CD4-positive, alpha-beta T cell (primary cell): ENCODE measurements around the gene ARHGEF17. TPM values are rescaled to one million over a fixed set of nuclear protein-coding genes. Genes with fewer than 3 reads are reported as not detected.
A peak's percentile ranks its signal among the peaks of the same experiment; 100 is the strongest.

Experiments used
- ATAC-seq: fragments of 200-7000 bp; cut with Tn5 transposase; one replicate; pipeline ENCODE4 v1.10.0; 2022; ENCODE audit warnings: mild to moderate bottlenecking; ENCODE audit not compliant: poor library complexity
- CTCF ChIA-PET: fragments of 350-600 bp; sonication (Branson Sonifier 250); formaldehyde crosslinking; loops from one replicate; lab custom pipeline; 2021; ENCODE audit warnings: antibody characterized with exemption, inconsistent platforms; lab: Charles Lee
- POLR2A ChIA-PET: fragments of 350-600 bp; sonication (Branson Sonifier 250); formaldehyde crosslinking; loops from one replicate; lab custom pipeline; 2021; ENCODE audit warnings: antibody characterized with exemption, inconsistent platforms; lab: Charles Lee
- DNase-seq, 14 experiments: peaks; one replicate each; pipeline ENCODE4 v3.0.0-alpha.2; 2013 to 2020; ENCODE audit warnings: mixed read lengths in 2 of 14
- H3K27ac ChIP-seq, 2 donors: one replicate each; pipeline versions ENCODE4 v1.5.1 to v1.7.0; 2013; ENCODE audit warnings: low read length in 2 of 2, low read depth in 1 of 2, mild to moderate bottlenecking in 1 of 2
- H3K27me3 ChIP-seq, 2 experiments: 1 replicate in 1 of 2; 2 replicates in 1 of 2; pipeline versions ENCODE4 v1.6.1 to v1.7.0; 2013; ENCODE audit warnings: low read length in 2 of 2, control low read depth in 1 of 2, mild to moderate bottlenecking in 1 of 2, moderate library complexity in 1 of 2; ENCODE audit not compliant: insufficient read depth in 2 of 2, control insufficient read depth in 1 of 2
- H3K36me3 ChIP-seq: one replicate; pipeline ENCODE4 v1.6.1; 2013; ENCODE audit warnings: low read length, control low read depth; ENCODE audit not compliant: insufficient read depth
- H3K4me1 ChIP-seq: one replicate; pipeline ENCODE4 v1.6.1; 2013; ENCODE audit warnings: low read length, control low read depth; ENCODE audit not compliant: insufficient read depth
- H3K4me3 ChIP-seq: one replicate; pipeline ENCODE4 v1.5.1; 2013; ENCODE audit warnings: mild to moderate bottlenecking, low read length, moderate library complexity
- H3K9me3 ChIP-seq, 2 experiments: 1 replicate in 1 of 2; 2 replicates in 1 of 2; pipeline versions ENCODE4 v1.6.1 to v1.7.0; 2013; ENCODE audit warnings: low read length in 2 of 2, mild to moderate bottlenecking in 2 of 2, control low read depth in 1 of 2, moderate library complexity in 1 of 2; ENCODE audit not compliant: control insufficient read depth in 1 of 2, insufficient read depth in 1 of 2
- H3K27ac Mint-ChIP-seq: one replicate; pipeline ENCODE4 v1.8.0; 2020; ENCODE audit warnings: mixed read lengths
- H3K27me3 Mint-ChIP-seq: one replicate; pipeline ENCODE4 v1.8.0; 2021; ENCODE audit warnings: mixed read lengths
- H3K36me3 Mint-ChIP-seq: one replicate; pipeline ENCODE4 v1.8.0; 2021; ENCODE audit warnings: low read depth, mixed read lengths
- H3K4me1 Mint-ChIP-seq: one replicate; pipeline ENCODE4 v1.8.0; 2021; ENCODE audit warnings: low read depth, mixed read lengths
- H3K4me3 Mint-ChIP-seq: one replicate; pipeline ENCODE4 v1.8.0; 2020; ENCODE audit warnings: mild to moderate bottlenecking, mixed read lengths
- H3K9me3 Mint-ChIP-seq: one replicate; pipeline ENCODE4 v1.8.0; 2020; ENCODE audit warnings: mixed read lengths
- intact Hi-C, 2 experiments: fragments of 100-400 bp; cut with DNase I in 1 of 2; cut with micrococcal nuclease in 1 of 2; formaldehyde crosslinking; loops; one replicate each; pipeline versions ENCODE4 v1.15.1 to v1.9.0; 2023 to 2025; cut with DNase I, micrococcal nuclease
- total RNA-seq, 174 experiments: library from RNA in 2 of 174; stranded (reverse) in 2 of 174; gene quantifications; one replicate each; pipeline ENCODE4 v1.2.3 and lab custom pipeline; 2021 to 2026
- TF ChIP-seq, protein P1 (sequence below): fragments of 200-600 bp; IDR thresholded peaks from one replicate; pipeline ENCODE4 v1.8.0; 2022; ENCODE audit warnings: antibody characterized with exemption, mild to moderate bottlenecking

ARHGEF17 gene
- total RNA-seq, 2 experiments from 2014 or later, result not detected

DNA sequence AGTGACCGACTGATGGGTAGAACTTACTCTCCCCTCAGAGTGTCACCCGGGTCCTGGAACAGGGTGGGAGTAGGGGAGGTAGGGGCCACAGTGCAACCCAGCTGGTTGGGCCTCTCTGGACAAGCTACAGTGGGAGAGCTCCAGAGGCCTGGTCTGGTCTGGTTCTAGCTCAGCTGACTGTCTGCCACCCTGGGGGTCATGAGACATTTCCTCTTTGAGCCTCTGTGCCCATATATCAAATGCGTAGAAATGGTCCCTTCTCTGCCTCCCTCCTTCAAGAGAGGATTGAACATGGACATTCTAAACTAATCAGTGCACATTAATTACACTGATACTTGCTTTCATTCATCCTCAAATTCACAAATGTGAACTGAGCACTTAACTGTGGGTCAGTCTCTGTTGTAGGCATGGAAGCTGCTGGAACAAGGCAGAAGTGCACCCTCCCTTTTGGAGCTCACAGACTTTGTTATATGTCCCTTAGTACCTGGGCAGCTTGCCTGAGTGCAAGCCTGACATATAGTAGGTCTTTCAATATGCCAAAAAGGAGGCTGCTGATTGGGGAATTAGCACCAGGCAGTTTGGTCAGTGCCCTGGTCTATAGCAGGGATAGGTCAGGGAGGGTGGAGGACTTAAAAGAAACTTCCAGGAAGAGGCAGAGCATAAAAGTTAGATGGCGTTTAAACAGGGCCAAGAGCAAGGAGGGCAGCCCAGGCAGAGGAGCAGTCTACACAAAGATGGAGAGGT, 25.7 kb downstream of the ARHGEF17 start:
- H3K27me3 ChIP-seq, result no peaks in the 10 kb centered on the region
- no peak overlapping the region for H3K27ac ChIP-seq
- Mint-ChIP-seq H3K4me1 (no peaks in the 10 kb centered on the region), H3K27me3 (no peaks in the 10 kb centered on the region), H3K27ac (no peak overlapping the region), H3K9me3 (no peaks in the 10 kb centered on the region), H3K4me3 (no peak overlapping the region), H3K36me3 (no peaks in the 10 kb centered on the region)
- H3K36me3 ChIP-seq, result no peaks in the 10 kb centered on the region
- H3K4me1 ChIP-seq, result peaks cover 3% of the 10 kb centered on the region
- DNase-seq (no peak), ATAC-seq (no peak)
- POLR2A ChIA-PET, result no interaction called here
- TF ChIP-seq, protein P1, sequence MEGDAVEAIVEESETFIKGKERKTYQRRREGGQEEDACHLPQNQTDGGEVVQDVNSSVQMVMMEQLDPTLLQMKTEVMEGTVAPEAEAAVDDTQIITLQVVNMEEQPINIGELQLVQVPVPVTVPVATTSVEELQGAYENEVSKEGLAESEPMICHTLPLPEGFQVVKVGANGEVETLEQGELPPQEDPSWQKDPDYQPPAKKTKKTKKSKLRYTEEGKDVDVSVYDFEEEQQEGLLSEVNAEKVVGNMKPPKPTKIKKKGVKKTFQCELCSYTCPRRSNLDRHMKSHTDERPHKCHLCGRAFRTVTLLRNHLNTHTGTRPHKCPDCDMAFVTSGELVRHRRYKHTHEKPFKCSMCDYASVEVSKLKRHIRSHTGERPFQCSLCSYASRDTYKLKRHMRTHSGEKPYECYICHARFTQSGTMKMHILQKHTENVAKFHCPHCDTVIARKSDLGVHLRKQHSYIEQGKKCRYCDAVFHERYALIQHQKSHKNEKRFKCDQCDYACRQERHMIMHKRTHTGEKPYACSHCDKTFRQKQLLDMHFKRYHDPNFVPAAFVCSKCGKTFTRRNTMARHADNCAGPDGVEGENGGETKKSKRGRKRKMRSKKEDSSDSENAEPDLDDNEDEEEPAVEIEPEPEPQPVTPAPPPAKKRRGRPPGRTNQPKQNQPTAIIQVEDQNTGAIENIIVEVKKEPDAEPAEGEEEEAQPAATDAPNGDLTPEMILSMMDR, result no peak
- CTCF ChIA-PET, result interaction anchor here (0.7 kb wide), 1 partner anchor 27 kb away, joined by 4 read pairs; no protein-coding TSS in a partner anchor
- H3K4me3 ChIP-seq, result no peak overlapping the region
- no peaks in the 10 kb centered on the region for H3K9me3 ChIP-seq
- intact Hi-C loops, result loop anchor here in 1 of 2 experiments (2.0 kb wide), 1 partner anchor 39 kb away; no protein-coding TSS in a partner anchor

DNA sequence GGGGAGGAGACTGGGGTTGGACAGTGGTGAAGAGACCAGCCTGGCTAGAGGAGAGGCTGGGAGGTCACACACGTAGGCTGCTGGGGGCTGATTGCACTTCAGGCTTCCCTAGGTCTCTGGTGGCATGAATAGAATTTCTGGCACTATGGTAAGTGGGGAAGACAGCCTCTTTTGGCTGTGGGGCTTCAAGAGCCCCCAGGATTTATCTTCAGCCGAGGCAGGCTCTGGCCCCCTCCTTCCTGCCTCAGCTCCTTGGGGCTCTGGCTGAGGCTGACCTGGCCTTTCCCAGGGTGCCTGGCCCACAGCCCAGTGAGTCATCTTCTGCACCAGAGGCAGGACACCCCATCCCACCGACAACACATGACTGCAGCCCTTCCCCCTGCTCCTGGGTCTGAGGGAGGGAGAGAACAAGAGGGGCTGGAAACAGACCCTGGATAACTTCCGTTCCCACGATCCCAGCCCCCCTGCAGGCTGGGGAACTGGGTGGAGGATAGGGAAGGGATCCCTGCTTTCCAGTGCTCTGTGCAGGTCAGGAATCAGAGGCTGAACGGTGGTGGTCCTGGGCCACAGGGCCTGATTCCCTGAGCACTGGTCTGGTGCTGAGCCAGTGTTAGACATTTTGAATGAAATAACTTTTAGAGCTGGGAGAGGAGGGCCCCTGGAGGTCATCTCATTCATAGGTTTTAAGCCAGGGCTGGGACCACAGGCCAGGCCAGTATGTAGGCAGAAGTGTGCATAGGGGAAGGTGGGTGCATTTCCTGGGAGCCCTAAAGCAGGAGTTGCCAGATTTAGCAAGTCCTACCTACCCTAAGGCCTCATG, 26.5 kb downstream of the ARHGEF17 start:
- Histone ChIP-seq H3K9me3 (no peaks in the 10 kb centered on the region), H3K27me3 (no peaks in the 10 kb centered on the region), H3K4me3 (no peak overlapping the region), H3K4me1 (peaks cover 3% of the 10 kb centered on the region), H3K36me3 (no peaks in the 10 kb centered on the region), H3K27ac (no peak overlapping the region)
- ChIA-PET CTCF (interaction anchor here (1.2 to 3.2 kb wide), 7 partner anchors 17 to 44 kb away, joined by 3 to 38 read pairs (median 6); partner anchors contain the start of gene ARHGEF17), POLR2A (interaction anchor here (1.4 kb wide), 1 partner anchor 27 kb away, joined by 4 read pairs; the partner anchor contains the start of gene ARHGEF17)
- Mint-ChIP-seq H3K36me3 (no peaks in the 10 kb centered on the region), H3K4me1 (no peaks in the 10 kb centered on the region), H3K9me3 (no peaks in the 10 kb centered on the region), H3K4me3 (no peak overlapping the region), H3K27ac (no peak overlapping the region), H3K27me3 (no peaks in the 10 kb centered on the region)
- ATAC-seq (no peak), DNase-seq (peak in 1 of 14 experiments; percentile 40)
- TF ChIP-seq, protein P1, result no peak
- intact Hi-C loops, result loop anchor here (1.0 to 5.0 kb wide), 4 partner anchors 27 to 147 kb away; no protein-coding TSS in a partner anchor

DNA sequence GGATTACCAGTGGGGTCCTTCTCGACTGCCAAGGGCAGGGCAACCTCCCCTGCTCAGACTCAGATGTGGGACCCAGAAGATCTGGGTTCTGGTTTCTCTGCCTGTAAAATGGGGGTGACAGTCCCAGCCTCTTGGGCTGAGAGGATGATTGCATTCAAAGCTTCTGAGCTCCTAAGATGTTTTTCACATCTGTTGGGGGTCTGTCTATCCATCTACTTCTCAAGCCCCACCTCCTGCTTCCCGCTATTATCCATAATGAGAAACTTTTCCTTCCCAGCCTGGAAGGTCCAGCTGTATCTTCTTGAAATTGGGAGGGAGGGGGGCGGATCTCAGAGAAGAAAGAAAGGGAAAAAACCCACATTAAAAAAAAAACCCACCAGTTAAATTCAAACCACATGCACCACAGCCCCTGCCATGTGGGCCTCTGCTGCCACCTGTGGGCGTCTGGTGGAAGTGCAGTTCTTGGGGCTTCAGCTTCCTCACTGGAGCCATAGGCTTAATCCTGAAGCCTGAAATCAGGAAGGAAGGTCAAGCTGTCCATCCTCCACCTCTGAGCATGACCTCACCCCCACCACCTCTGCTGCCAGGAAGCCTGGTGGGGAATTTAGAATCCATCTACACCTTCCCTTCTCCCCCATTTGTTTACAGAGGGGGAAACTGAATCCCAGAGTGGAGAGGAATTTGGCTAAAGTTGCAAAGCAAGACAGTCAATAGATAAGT, 27.3 kb downstream of the ARHGEF17 start:
- H3K27me3 ChIP-seq, result no peaks in the 10 kb centered on the region
- H3K27ac ChIP-seq, result no peak overlapping the region
- ChIA-PET CTCF (interaction anchor here (0.8 to 3.2 kb wide), 12 partner anchors 16 to 150 kb away, joined by 3 to 38 read pairs (median 5); partner anchors contain the start of gene ARHGEF17), POLR2A (interaction anchor here (1.4 kb wide), 1 partner anchor 28 kb away, joined by 4 read pairs; the partner anchor contains the start of gene ARHGEF17)
- H3K9me3 Mint-ChIP-seq, result no peaks in the 10 kb centered on the region
- H3K27ac Mint-ChIP-seq, result no peak overlapping the region
- DNase-seq (peak; percentile 58 to 85 (median 75)), ATAC-seq (peak; percentile 90)
- H3K4me1 ChIP-seq, result peaks cover 3% of the 10 kb centered on the region
- H3K36me3 ChIP-seq, result no peaks in the 10 kb centered on the region
- H3K9me3 ChIP-seq, result no peaks in the 10 kb centered on the region
- no peak overlapping the region for H3K4me3 Mint-ChIP-seq
- no peaks in the 10 kb centered on the region for H3K36me3 Mint-ChIP-seq
- H3K27me3 Mint-ChIP-seq, result no peaks in the 10 kb centered on the region
- no peaks in the 10 kb centered on the region for H3K4me1 Mint-ChIP-seq
- intact Hi-C loops, result loop anchor here (1.0 to 5.0 kb wide), 4 partner anchors 28 to 148 kb away; no protein-coding TSS in a partner anchor
- H3K4me3 ChIP-seq, result no peak overlapping the region
- TF ChIP-seq, protein P1, result peak; percentile 98
